Occipital lobe (tissue), 3 donors: Measurements from ENCODE around the gene TRMT11. TPM values are rescaled to one million over a fixed set of nuclear protein-coding genes. Genes with fewer than 3 reads are reported as not detected.

Experiments
- DNase-seq: peaks from one replicate; lab custom pipeline; 2025; lab: John Stamatoyannopoulos, UW
- small RNA-seq: library from RNA; depleted of rRNA; stranded (forward); fragments of <200 nt; gene quantifications from one replicate; pipeline ENCODE3, GENCODE V24; 2014
- total RNA-seq: library from RNA; depleted of rRNA; stranded (reverse); fragments of >200 nt; gene quantifications from one replicate; pipeline ENCODE4 v1.2.3, GENCODE V29; 2014

Gene TRMT11
- total RNA-seq, 1 donor from 2014 or later = 39.5 TPM

DNA sequence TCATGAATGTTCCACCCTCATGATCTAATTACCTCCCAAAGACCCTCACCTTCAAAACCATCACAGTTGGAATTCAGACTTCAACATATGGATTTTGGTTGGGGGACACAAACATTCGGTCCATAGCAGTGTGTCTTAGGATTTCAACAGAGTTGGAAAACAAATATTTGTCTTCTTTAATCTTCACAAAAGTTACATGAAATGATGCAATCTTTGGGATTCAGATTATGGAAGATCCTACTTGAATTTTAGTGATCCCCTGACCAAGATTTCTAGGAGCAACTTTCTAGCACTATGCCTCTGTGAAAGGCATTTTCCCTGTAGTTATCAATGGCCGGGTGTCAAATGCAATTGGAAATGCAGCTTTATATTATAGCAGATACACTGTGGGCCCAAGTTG lies 86.5 kb downstream of the TRMT11 start:
- no peak for DNase-seq

- no peak for DNase-seq
These were observed 89.2 kb downstream of the TRMT11 start for GRCh38 chr6:126075335-126076071.

- DNase-seq = no peak
These were observed 90.8 kb downstream of the TRMT11 start for GRCh38 chr6:126076992-126077664.

GRCh38 chr6:126077810-126078776 lies 91.8 kb downstream of the TRMT11 start:
- DNase-seq = no peak

- DNase-seq = no peak
These were observed 97.5 kb downstream of the TRMT11 start for GRCh38 chr6:126083875-126084274.

- no peak for DNase-seq
These were observed 100.2 kb downstream of the TRMT11 start for GRCh38 chr6:126086560-126086959.

Small RNA genes lying within 50 kb of the gene (small RNA-seq; reads per million reads assigned to genes)
- not detected for gene RNA5SP216

Other genes with a start within 250 kb of the TRMT11 start
- 0.62 TPM for gene HEY2, start 236.9 kb upstream of the TRMT11 start, total RNA-seq
- gene NCOA7, start 195.6 kb upstream of the TRMT11 start, total RNA-seq = 33.5 TPM
- 81.1 TPM for gene HINT3, start 29.8 kb upstream of the TRMT11 start, total RNA-seq